HG03064 (cell line): ENCODE data around the gene TCF12.
"Not testable (repeated sequence)": the region's sequence is repeated elsewhere in the genome, so short reads cannot be mapped to it uniquely, and the experiment has no call there.

ENCODE experiments used
- ATAC-seq: cut with Tn5 transposase; IDR thresholded peaks from one replicate; pipeline ENCODE4 v1.9.1; 2021; ENCODE audit warnings: low read depth; ENCODE audit not compliant: unreplicated experiment

TCF12 gene

GRCh38 chr15:56913670-56914069 is 4.8 kb upstream of the TCF12 start:
- ATAC-seq, result no peak

GRCh38 chr15:56915888-56916287 is 2.6 kb upstream of the TCF12 start:
- ATAC-seq, result no peak

- ATAC-seq, result no peak
Measured at GRCh38 chr15:56916825-56917477, 1.5 kb upstream of the TCF12 start.

- ATAC-seq, result no peak
Measured at GRCh38 chr15:56917652-56918045, 795 bp upstream of the TCF12 start.

GRCh38 chr15:56919031-56919608 is 676 bp downstream of the TCF12 start:
- ATAC-seq, result peak; percentile 16

- peak; percentile 7 for ATAC-seq
Measured at GRCh38 chr15:56919609-56920366, 1.3 kb downstream of the TCF12 start.

GRCh38 chr15:56920367-56920627 is 1.9 kb downstream of the TCF12 start:
- ATAC-seq, result no peak

GRCh38 chr15:56923174-56923591 is 4.7 kb downstream of the TCF12 start:
- ATAC-seq, result no peak

- no peak for ATAC-seq
Measured at GRCh38 chr15:56927816-56928215, 9.4 kb downstream of the TCF12 start.

GRCh38 chr15:56929399-56929798 is 11.0 kb downstream of the TCF12 start:
- no peak for ATAC-seq

- ATAC-seq, result no peak
Measured at GRCh38 chr15:56929933-56930332, 11.5 kb downstream of the TCF12 start.

GRCh38 chr15:56930669-56931313 is 12.3 kb downstream of the TCF12 start:
- ATAC-seq, result no peak

- ATAC-seq, result no peak
Measured at GRCh38 chr15:56931639-56932508, 13.4 kb downstream of the TCF12 start.

- not testable (repeated sequence) for ATAC-seq
Measured at GRCh38 chr15:56932509-56932868, 14.0 kb downstream of the TCF12 start.

- no peak for ATAC-seq
Measured at GRCh38 chr15:56933410-56933809, 15.0 kb downstream of the TCF12 start.

GRCh38 chr15:56933811-56934210 is 15.4 kb downstream of the TCF12 start:
- ATAC-seq, result no peak

- no peak for ATAC-seq
Measured at GRCh38 chr15:56934269-56934668, 15.8 kb downstream of the TCF12 start.

- ATAC-seq, result no peak
Measured at GRCh38 chr15:56936929-56937328, 18.5 kb downstream of the TCF12 start.

- no peak for ATAC-seq
Measured at GRCh38 chr15:56939257-56939656, 20.8 kb downstream of the TCF12 start.

- no peak for ATAC-seq
Measured at GRCh38 chr15:56940388-56940787, 21.9 kb downstream of the TCF12 start.

GRCh38 chr15:56942118-56942517 is 23.7 kb downstream of the TCF12 start:
- no peak for ATAC-seq
